ENCODE results near the gene LENEP. TPM values are rescaled to one million over a fixed set of nuclear protein-coding genes. Genes with fewer than 3 reads are reported as not detected.
A peak's percentile ranks its signal among the peaks of the same experiment; 100 is the strongest.

Gene LENEP
- total RNA-seq, 1 experiment from 2014 or later = 0.42 TPM

GRCh38 chr1:154972517-154973343, 20.7 kb upstream of the LENEP start:
- peaks cover 40 to 63% of the 10 kb centered on the region in 2 experiments for H3K4me1 ChIP-seq (ENCODE audit: control insufficient read depth in 1 of 2, insufficient read depth in 2 of 2, low read length in 2 of 2)
- H3K9ac ChIP-seq (ENCODE audit: low read length) = peak overlapping the region; percentile 86
- ATAC-seq (peak; percentile 13), DNase-seq (ENCODE audit: low read depth, low spot score) (peak; percentile 80)
- H3K9me3 ChIP-seq (ENCODE audit: control insufficient read depth in 1 of 2, insufficient read depth in 1 of 2, low read depth in 1 of 2, low read length in 2 of 2) = no peaks in the 10 kb centered on the region
- H3K79me2 ChIP-seq (ENCODE audit: insufficient read depth, low read length) = peaks cover 88% of the 10 kb centered on the region
- H2AFZ ChIP-seq (ENCODE audit: low read depth, low read length, poor library complexity, severe bottlenecking) = no peak overlapping the region
- H3K9me2 ChIP-seq (ENCODE audit: insufficient read depth) = no peaks in the 10 kb centered on the region
- intact Hi-C loops (cut with micrococcal nuclease) = loop anchor here (1.0 to 5.0 kb wide), 3 partner anchors 45 to 165 kb away; partner anchors contain the start of genes EFNA4 and SLC50A1
- ChIA-PET RAD21 (ENCODE audit: low non-redundant PET in 1 of 2, low total read pairs in 2 of 2, uncharacterized antibody in 2 of 2, unreplicated experiment in 2 of 2) (no interaction called here), CTCF (interaction anchor here (0.7 to 2.6 kb wide), 6 partner anchors 17 to 279 kb away, joined by 3 to 14 read pairs (median 4); partner anchors contain the start of genes ADAM15 and PBXIP1), POLR2A (interaction anchor here (0.6 to 5.4 kb wide), 20 partner anchors 8 to 221 kb away, joined by 3 to 46 read pairs (median 4); partner anchors contain the start of genes FLAD1, LENEP, PBXIP1 and PMVK)
- peaks cover 2 to 19% of the 10 kb centered on the region in 2 experiments; a peak in 2 of 4 replicates for H3K36me3 ChIP-seq (ENCODE audit: control insufficient read depth in 1 of 2, insufficient read depth in 2 of 2, low read length in 2 of 2)
- peak overlapping the region; percentile 61 to 70 for H3K4me3 ChIP-seq (replicated peaks in 1 of 2; ENCODE audit: low read depth in 1 of 2, low read length in 2 of 2)
- peak overlapping the region; percentile 90 for H3K4me2 ChIP-seq (ENCODE audit: low read length)
- no peak for TF ChIP-seq EGR1 (IDR thresholded peaks at IDR 0.05; ENCODE audit: low read depth)
- TF ChIP-seq POLR2A (IDR thresholded peaks at IDR 0.05; ENCODE audit: borderline replicate concordance, extremely low read depth, insufficient read depth, insufficient read length) = peak; percentile 14
- TF ChIP-seq, protein P1, sequence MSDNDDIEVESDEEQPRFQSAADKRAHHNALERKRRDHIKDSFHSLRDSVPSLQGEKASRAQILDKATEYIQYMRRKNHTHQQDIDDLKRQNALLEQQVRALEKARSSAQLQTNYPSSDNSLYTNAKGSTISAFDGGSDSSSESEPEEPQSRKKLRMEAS (IDR thresholded peaks at IDR 0.05) = no peak
- TF ChIP-seq YY1 (IDR thresholded peaks at IDR 0.05; ENCODE audit: extremely low read depth, insufficient replicate concordance, low read depth, low read length) = peak; percentile 72
- peak; percentile 66 for TF ChIP-seq POLR2AphosphoS5 (IDR thresholded peaks at IDR 0.05; ENCODE audit: low read depth, low read length)
- TF ChIP-seq ZFX (IDR thresholded peaks at IDR 0.05) = 0 out of 2 replicates have a peak, but pooled peaks have one; percentile 25
- TSS peak; percentile 71 for BruUV-seq (replicated peaks)
- H4K20me1 ChIP-seq (ENCODE audit: insufficient read depth) = no peaks in the 10 kb centered on the region
- no peaks in the 10 kb centered on the region for H3K27me3 ChIP-seq (ENCODE audit: insufficient read depth, low read length)
- peak overlapping the region; percentile 86 for H3K27ac ChIP-seq (ENCODE audit: low read depth, low read length)

All from HCT116 (cell line).